WTC11 (cell line): ENCODE data around the gene IRF2BPL. TPM values are rescaled to one million over a fixed set of nuclear protein-coding genes. Genes with fewer than 3 reads are reported as not detected.

Experiments used
- ATAC-seq: fragments of 200-7000 bp; cut with Tn5 transposase; 2 replicates; pipeline ENCODE4 v1.10.0; 2021; ENCODE audit warnings: mild to moderate bottlenecking, moderate library complexity
- CTCF ChIA-PET: fragments of 300-600 bp; sonication (Branson Sonifier 250); formaldehyde crosslinking; loops from one replicate; lab custom pipeline; 2021; ENCODE audit warnings: antibody characterized with exemption; lab: Charles Lee
- POLR2A ChIA-PET: fragments of 350-600 bp; sonication (Branson Sonifier 250); formaldehyde crosslinking; loops from one replicate; lab custom pipeline; 2021; ENCODE audit warnings: antibody characterized with exemption; lab: Charles Lee
- DNase-seq: peaks from one replicate; pipeline ENCODE4 v3.0.0; 2021; ENCODE audit warnings: low spot score
- H3K27ac Mint-ChIP-seq: 2 replicates; pipeline ENCODE4 v1.8.0; 2021; ENCODE audit warnings: mixed read lengths
- H3K27me3 Mint-ChIP-seq: 2 replicates; pipeline ENCODE4 v1.8.0; 2021; ENCODE audit warnings: low read depth, mild to moderate bottlenecking, moderate library complexity, mixed read lengths
- H3K36me3 Mint-ChIP-seq: 2 replicates; pipeline ENCODE4 v1.8.0; 2021; ENCODE audit warnings: mixed read lengths
- H3K4me1 Mint-ChIP-seq: 2 replicates; pipeline ENCODE4 v1.8.0; 2022; ENCODE audit warnings: mixed read lengths
- H3K4me3 Mint-ChIP-seq: 2 replicates; pipeline ENCODE4 v1.8.0; 2021; ENCODE audit warnings: mild to moderate bottlenecking, moderate library complexity, mixed read lengths
- H3K9me3 Mint-ChIP-seq: 2 replicates; pipeline ENCODE4 v1.8.0; 2021; ENCODE audit warnings: mixed read lengths
- ATF2 ChIP-seq: sonication (generic); formaldehyde crosslinking; IDR thresholded peaks from 2 replicates; pipeline ENCODE4 v1.8.1; 2022; ENCODE audit warnings: low read depth, missing genetic modification reagents, borderline replicate concordance
- E2F4 ChIP-seq: sonication (generic); formaldehyde crosslinking; IDR thresholded peaks from 2 replicates; pipeline ENCODE4 v1.8.1; 2022; ENCODE audit warnings: low read depth, mild to moderate bottlenecking, moderate library complexity, missing genetic modification reagents, borderline replicate concordance
- E2F5 ChIP-seq: sonication (generic); formaldehyde crosslinking; IDR thresholded peaks from 2 replicates; pipeline ENCODE4 v1.8.1; 2022; ENCODE audit warnings: mild to moderate bottlenecking, moderate library complexity, missing genetic modification reagents
- ETV6 ChIP-seq: sonication (generic); formaldehyde crosslinking; IDR thresholded peaks from 2 replicates; pipeline ENCODE4 v1.8.1; 2022; ENCODE audit warnings: mild to moderate bottlenecking, missing genetic modification reagents
- FOXK1 ChIP-seq: sonication (generic); formaldehyde crosslinking; IDR thresholded peaks from 2 replicates; pipeline ENCODE4 v1.8.0; 2022; ENCODE audit warnings: mild to moderate bottlenecking, moderate library complexity, missing genetic modification reagents
- FOXP1 ChIP-seq: sonication (generic); formaldehyde crosslinking; IDR thresholded peaks from 2 replicates; pipeline ENCODE4 v1.8.0; 2022; ENCODE audit warnings: missing genetic modification reagents, mild to moderate bottlenecking, moderate library complexity, borderline replicate concordance
- KAT7 ChIP-seq: sonication (generic); formaldehyde crosslinking; IDR thresholded peaks from 2 replicates; pipeline ENCODE4 v1.8.1; 2023; ENCODE audit warnings: missing genetic modification reagents, mild to moderate bottlenecking, borderline replicate concordance
- MAX ChIP-seq: sonication (generic); formaldehyde crosslinking; IDR thresholded peaks from 2 replicates; pipeline ENCODE4 v1.8.0; 2022; ENCODE audit warnings: mild to moderate bottlenecking, missing genetic modification reagents
- MXD4 ChIP-seq: fragments of 250-450 bp; sonication (Bioruptor Pico); IDR thresholded peaks from 2 replicates; pipeline ENCODE4 v1.8.0; 2021; ENCODE audit warnings: mild to moderate bottlenecking, moderate library complexity, borderline replicate concordance
- NFATC4 ChIP-seq: fragments of 250-450 bp; sonication (Bioruptor Pico); IDR thresholded peaks from 2 replicates; pipeline ENCODE4 v1.9.0; 2021; ENCODE audit warnings: mild to moderate bottlenecking
- PRRX2 ChIP-seq: fragments of 250-450 bp; sonication (Bioruptor Pico); IDR thresholded peaks from 2 replicates; pipeline ENCODE4 v1.8.0; 2021; ENCODE audit warnings: mild to moderate bottlenecking
- SOX15 ChIP-seq: fragments of 250-450 bp; sonication (Bioruptor Pico); IDR thresholded peaks from 2 replicates; pipeline ENCODE4 v1.9.0; 2021; ENCODE audit warnings: mild to moderate bottlenecking
- SP1 ChIP-seq: sonication (generic); formaldehyde crosslinking; conservative IDR thresholded peaks from 2 replicates; pipeline ENCODE4 v1.8.1; 2022; ENCODE audit warnings: missing genetic modification reagents
- TEAD4 ChIP-seq: sonication (generic); formaldehyde crosslinking; IDR thresholded peaks from 2 replicates; pipeline ENCODE4 v1.8.0; 2022; ENCODE audit warnings: mild to moderate bottlenecking, missing genetic modification reagents
- ZNF232 ChIP-seq: sonication (generic); formaldehyde crosslinking; IDR thresholded peaks from 2 replicates; pipeline ENCODE4 v1.8.0; 2022; ENCODE audit warnings: mild to moderate bottlenecking, missing genetic modification reagents
- ZNF317 ChIP-seq: sonication (generic); formaldehyde crosslinking; IDR thresholded peaks from 2 replicates; pipeline ENCODE4 v1.8.1; 2023; ENCODE audit warnings: low read depth, mild to moderate bottlenecking, moderate library complexity, missing genetic modification reagents, borderline replicate concordance
- ZNF423 ChIP-seq: fragments of 250-450 bp; sonication (Bioruptor Pico); IDR thresholded peaks from 2 replicates; pipeline ENCODE4 v2.1.2; 2022; ENCODE audit warnings: mild to moderate bottlenecking, moderate library complexity
- ZNF425 ChIP-seq: fragments of 250-450 bp; sonication (Bioruptor Pico); conservative IDR thresholded peaks from 2 replicates; pipeline ENCODE4 v1.9.0; 2021; ENCODE audit warnings: mild to moderate bottlenecking
- ZNF512 ChIP-seq: sonication (generic); formaldehyde crosslinking; IDR thresholded peaks from 2 replicates; pipeline ENCODE4 v1.8.1; 2022; ENCODE audit warnings: missing genetic modification reagents, borderline replicate concordance
- total RNA-seq: library from RNA; stranded (reverse); gene quantifications from 3 replicates; pipeline ENCODE4 v1.2.3, GENCODE V29; 2021
- TF ChIP-seq, protein P1 (sequence below): sonication (generic); formaldehyde crosslinking; IDR thresholded peaks from 2 replicates; pipeline ENCODE4 v1.8.1; 2023; ENCODE audit warnings: mild to moderate bottlenecking, moderate library complexity, missing genetic modification reagents
- TF ChIP-seq, protein P2 (sequence below): sonication (generic); formaldehyde crosslinking; IDR thresholded peaks from 2 replicates; pipeline ENCODE4 v1.8.1; 2022; ENCODE audit warnings: mild to moderate bottlenecking, missing genetic modification reagents, moderate library complexity, borderline replicate concordance

Gene IRF2BPL
- total RNA-seq, 1 experiment from 2014 or later, result 126 TPM

- TF ChIP-seq ZNF512 (CRISPR knock-in tag), result 0 out of 2 replicates have a peak, but pooled peaks have one; percentile 63
- TF ChIP-seq SOX15 (CRISPR knock-in tag), result no peak
- TF ChIP-seq PRRX2, result no peak
- TF ChIP-seq ZNF232 (CRISPR knock-in tag), result 0 out of 2 replicates have a peak, but pooled peaks have one; percentile 21
- no peak for TF ChIP-seq NFATC4 (CRISPR knock-in tag)
- peak; percentile 49; the same call in 1 of the 2 replicates for TF ChIP-seq FOXK1 (CRISPR knock-in tag)
- peak; percentile 64 for TF ChIP-seq SP1 (CRISPR knock-in tag)
- TF ChIP-seq MXD4 (CRISPR knock-in tag), result no peak
- 0 out of 2 replicates have a peak, but pooled peaks have one; percentile 33 for TF ChIP-seq E2F4 (CRISPR knock-in tag)
- TF ChIP-seq TEAD4 (CRISPR knock-in tag), result no peak
Measured at GRCh38 chr14:77033622-77034589, 5.4 kb upstream of the IRF2BPL start (continued).

GRCh38 chr14:77032844-77033621 is 4.5 kb upstream of the IRF2BPL start:
- DNase-seq (peak; percentile 77), ATAC-seq (peak; percentile 18)
- ChIA-PET CTCF (interaction anchor here (0.8 to 2.7 kb wide), 7 partner anchors 9 to 120 kb away, joined by 3 to 18 read pairs (median 4); no protein-coding TSS in a partner anchor), POLR2A (interaction anchor here (0.6 to 2.5 kb wide), 11 partner anchors 9 to 723 kb away, joined by 3 to 24 read pairs (median 3); no protein-coding TSS in a partner anchor)
- Mint-ChIP-seq H3K36me3 (no peaks in the 10 kb centered on the region), H3K27ac (peak overlapping the region; percentile 99), H3K9me3 (no peaks in the 10 kb centered on the region), H3K4me3 (peak overlapping the region; percentile 71), H3K4me1 (peaks cover 71% of the 10 kb centered on the region), H3K27me3 (peaks cover 4% of the 10 kb centered on the region)
- TF ChIP-seq MAX (CRISPR knock-in tag) (peak; percentile 60; the same call in 1 of the 2 replicates), ZNF425 (no peak), KAT7 (CRISPR knock-in tag) (peak; percentile 69; the same call in 1 of the 2 replicates), FOXP1 (no peak), E2F5 (CRISPR knock-in tag) (0 out of 2 replicates have a peak, but pooled peaks have one; percentile 33), ATF2 (no peak), ETV6 (CRISPR knock-in tag) (0 out of 2 replicates have a peak, but pooled peaks have one; percentile 23), PRRX2 (no peak), ZNF317 (CRISPR knock-in tag) (peak; percentile 76), ZNF423 (CRISPR knock-in tag) (peak; percentile 74)
- TF ChIP-seq, protein P1, sequence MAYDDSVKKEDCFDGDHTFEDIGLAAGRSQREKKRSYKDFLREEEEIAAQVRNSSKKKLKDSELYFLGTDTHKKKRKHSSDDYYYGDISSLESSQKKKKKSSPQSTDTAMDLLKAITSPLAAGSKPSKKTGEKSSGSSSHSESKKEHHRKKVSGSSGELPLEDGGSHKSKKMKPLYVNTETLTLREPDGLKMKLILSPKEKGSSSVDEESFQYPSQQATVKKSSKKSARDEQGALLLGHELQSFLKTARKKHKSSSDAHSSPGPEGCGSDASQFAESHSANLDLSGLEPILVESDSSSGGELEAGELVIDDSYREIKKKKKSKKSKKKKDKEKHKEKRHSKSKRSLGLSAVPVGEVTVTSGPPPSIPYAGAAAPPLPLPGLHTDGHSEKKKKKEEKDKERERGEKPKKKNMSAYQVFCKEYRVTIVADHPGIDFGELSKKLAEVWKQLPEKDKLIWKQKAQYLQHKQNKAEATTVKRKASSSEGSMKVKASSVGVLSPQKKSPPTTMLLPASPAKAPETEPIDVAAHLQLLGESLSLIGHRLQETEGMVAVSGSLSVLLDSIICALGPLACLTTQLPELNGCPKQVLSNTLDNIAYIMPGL (CRISPR knock-in tag), result 0 out of 2 replicates have a peak, but pooled peaks have one; percentile 37
- TF ChIP-seq, protein P2, sequence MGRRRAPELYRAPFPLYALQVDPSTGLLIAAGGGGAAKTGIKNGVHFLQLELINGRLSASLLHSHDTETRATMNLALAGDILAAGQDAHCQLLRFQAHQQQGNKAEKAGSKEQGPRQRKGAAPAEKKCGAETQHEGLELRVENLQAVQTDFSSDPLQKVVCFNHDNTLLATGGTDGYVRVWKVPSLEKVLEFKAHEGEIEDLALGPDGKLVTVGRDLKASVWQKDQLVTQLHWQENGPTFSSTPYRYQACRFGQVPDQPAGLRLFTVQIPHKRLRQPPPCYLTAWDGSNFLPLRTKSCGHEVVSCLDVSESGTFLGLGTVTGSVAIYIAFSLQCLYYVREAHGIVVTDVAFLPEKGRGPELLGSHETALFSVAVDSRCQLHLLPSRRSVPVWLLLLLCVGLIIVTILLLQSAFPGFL (CRISPR knock-in tag), result no peak
